Natural killer cell (primary cell): ENCODE results near the gene HDAC4. TPM values are rescaled to one million over a fixed set of nuclear protein-coding genes. Genes with fewer than 3 reads are reported as not detected.

ENCODE experiments used
- ATAC-seq, 3 donors: fragments of 150-1000 bp in 2 of 3; fragments of 200-7000 bp in 1 of 3; cut with Tn5 transposase; 1 replicate in 1 of 3; 2 replicates in 2 of 3; pipeline ENCODE4 v1.10.0; 2021; ENCODE audit warnings: mild to moderate bottlenecking in 2 of 3, moderate library complexity in 2 of 3
- DNase-seq, 2 donors: peaks; one replicate each; pipeline versions ENCODE4 v3.0.0 to v3.0.0-alpha.2; 2013 to 2021; ENCODE audit warnings: mixed read lengths in 1 of 2
- H3K27ac ChIP-seq: one replicate; pipeline ENCODE4 v1.5.1; 2013; ENCODE audit warnings: mild to moderate bottlenecking, low read length
- H3K27me3 ChIP-seq: one replicate; pipeline ENCODE4 v1.6.1; 2013; ENCODE audit warnings: low read length; ENCODE audit not compliant: control insufficient read depth, insufficient read depth
- H3K36me3 ChIP-seq: one replicate; pipeline ENCODE4 v1.6.1; 2013; ENCODE audit warnings: low read length; ENCODE audit not compliant: control insufficient read depth, insufficient read depth
- H3K4me1 ChIP-seq: one replicate; pipeline ENCODE4 v1.6.1; 2013; ENCODE audit warnings: low read length; ENCODE audit not compliant: control insufficient read depth, insufficient read depth
- H3K4me3 ChIP-seq: one replicate; pipeline ENCODE4 v1.5.1; 2013; ENCODE audit warnings: low read length
- H3K9me3 ChIP-seq: one replicate; pipeline ENCODE4 v1.6.1; 2013; ENCODE audit warnings: low read length; ENCODE audit not compliant: control insufficient read depth, insufficient read depth
- H3K27ac Mint-ChIP-seq, 2 donors: one replicate each; pipeline ENCODE4 v1.8.0; 2022; ENCODE audit warnings: mild to moderate bottlenecking in 2 of 2, mixed read lengths in 2 of 2, moderate library complexity in 1 of 2
- H3K27me3 Mint-ChIP-seq, 2 donors: one replicate each; pipeline ENCODE4 v1.8.0; 2022; ENCODE audit warnings: low read depth in 2 of 2, mixed read lengths in 2 of 2
- H3K36me3 Mint-ChIP-seq: one replicate; pipeline ENCODE4 v1.8.0; 2022; ENCODE audit warnings: mixed read lengths
- H3K4me1 Mint-ChIP-seq, 2 donors: one replicate each; pipeline ENCODE4 v1.8.0; 2022; ENCODE audit warnings: mixed read lengths in 2 of 2
- H3K4me3 Mint-ChIP-seq: one replicate; pipeline ENCODE4 v1.8.0; 2022; ENCODE audit warnings: mild to moderate bottlenecking, moderate library complexity, mixed read lengths
- H3K9me3 Mint-ChIP-seq, 2 donors: one replicate each; pipeline ENCODE4 v1.8.0; 2022; ENCODE audit warnings: mixed read lengths in 2 of 2
- WGBS: methylation state at CpG from one replicate; pipeline ENCODE4 v1.1.7; 2013; ENCODE audit warnings: missing lambda C conversion rate; ENCODE audit not compliant: insufficient coverage; 5-methylcytosine and 5-hydroxymethylcytosine counted together
- intact Hi-C: fragments of 100-400 bp; cut with micrococcal nuclease; formaldehyde crosslinking; loops from one replicate; pipeline ENCODE4 v1.14.2; 2022
- total RNA-seq, 4 donors: library from RNA; stranded (reverse); fragments of 120-200 nt in 1 of 4; gene quantifications; one replicate each; pipeline versions ENCODE4 v1.2.3 to v1.2.4, GENCODE V29; 2013 to 2022
- TF ChIP-seq, protein P1 (sequence below): fragments of 200-600 bp; IDR thresholded peaks from one replicate; pipeline ENCODE4 v1.8.0; 2022; ENCODE audit warnings: antibody characterized with exemption

HDAC4 gene
- total RNA-seq, 3 donors from 2014 or later (not counting 1 experiment from before 2014, with no cell fraction given) = 74.9 to 105 (median 100) TPM

DNA sequence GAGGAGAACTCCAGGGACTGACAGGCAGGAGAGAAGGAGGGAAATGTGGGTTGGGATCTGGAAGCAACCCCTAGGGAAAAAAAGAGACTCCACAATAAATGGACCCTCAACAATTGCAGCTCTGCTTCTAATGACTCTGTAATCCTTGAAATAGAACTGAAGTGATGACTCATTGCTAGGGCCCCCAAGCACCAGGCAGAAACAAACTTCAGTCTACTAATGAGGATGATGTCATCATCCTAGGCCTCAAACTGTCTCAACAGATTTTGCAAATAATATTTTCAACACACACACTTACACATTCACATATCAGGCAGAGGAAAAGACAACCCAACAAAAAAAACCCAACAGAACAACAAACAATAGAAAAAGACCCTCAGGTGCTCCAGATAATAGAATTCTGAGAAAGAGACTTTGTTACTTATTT lies 143.3 kb downstream of the HDAC4 start:
- Histone ChIP-seq H3K4me1 (peaks cover 47% of the 10 kb centered on the region), H3K4me3 (no peak overlapping the region), H3K27ac (no peak overlapping the region), H3K9me3 (peaks cover 4% of the 10 kb centered on the region), H3K36me3 (no peaks in the 10 kb centered on the region), H3K27me3 (no peaks in the 10 kb centered on the region)
- ATAC-seq = peak in 2 of 3 donors; percentile 45 to 68
- Mint-ChIP-seq H3K9me3 (peaks cover 0 to 4% of the 10 kb centered on the region in 2 donors), H3K27me3 (no peaks in the 10 kb centered on the region), H3K27ac (peak overlapping the region; percentile 87), H3K4me3 (peak overlapping the region; percentile 52), H3K36me3 (peaks cover 8% of the 10 kb centered on the region), H3K4me1 (peaks cover 76 to 81% of the 10 kb centered on the region in 2 donors)
- intact Hi-C loops = no loop called here
- TF ChIP-seq, protein P1, sequence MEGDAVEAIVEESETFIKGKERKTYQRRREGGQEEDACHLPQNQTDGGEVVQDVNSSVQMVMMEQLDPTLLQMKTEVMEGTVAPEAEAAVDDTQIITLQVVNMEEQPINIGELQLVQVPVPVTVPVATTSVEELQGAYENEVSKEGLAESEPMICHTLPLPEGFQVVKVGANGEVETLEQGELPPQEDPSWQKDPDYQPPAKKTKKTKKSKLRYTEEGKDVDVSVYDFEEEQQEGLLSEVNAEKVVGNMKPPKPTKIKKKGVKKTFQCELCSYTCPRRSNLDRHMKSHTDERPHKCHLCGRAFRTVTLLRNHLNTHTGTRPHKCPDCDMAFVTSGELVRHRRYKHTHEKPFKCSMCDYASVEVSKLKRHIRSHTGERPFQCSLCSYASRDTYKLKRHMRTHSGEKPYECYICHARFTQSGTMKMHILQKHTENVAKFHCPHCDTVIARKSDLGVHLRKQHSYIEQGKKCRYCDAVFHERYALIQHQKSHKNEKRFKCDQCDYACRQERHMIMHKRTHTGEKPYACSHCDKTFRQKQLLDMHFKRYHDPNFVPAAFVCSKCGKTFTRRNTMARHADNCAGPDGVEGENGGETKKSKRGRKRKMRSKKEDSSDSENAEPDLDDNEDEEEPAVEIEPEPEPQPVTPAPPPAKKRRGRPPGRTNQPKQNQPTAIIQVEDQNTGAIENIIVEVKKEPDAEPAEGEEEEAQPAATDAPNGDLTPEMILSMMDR = no peak
- no peak for DNase-seq

DNA sequence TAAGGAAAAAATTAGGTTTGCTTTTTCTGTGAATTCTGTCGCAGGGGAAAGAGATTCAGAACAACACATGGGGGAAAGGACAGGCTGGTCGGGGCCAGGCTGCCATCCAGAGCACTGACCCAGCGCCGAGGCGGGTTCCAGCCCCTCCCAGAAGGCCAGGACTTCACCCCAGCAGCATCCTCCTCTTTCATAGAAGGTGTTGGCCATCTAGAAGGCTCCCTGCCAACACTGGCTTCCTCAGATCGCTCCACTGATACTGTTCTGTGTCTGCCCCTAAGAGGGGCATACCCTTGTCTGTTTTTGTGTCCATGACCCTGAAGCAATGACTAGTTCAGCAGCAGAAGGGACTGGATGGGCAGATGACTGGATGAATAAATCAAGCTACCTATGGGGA lies 144.5 kb downstream of the HDAC4 start:
- Histone ChIP-seq H3K9me3 (peaks cover 4% of the 10 kb centered on the region), H3K27me3 (no peaks in the 10 kb centered on the region), H3K4me1 (peaks cover 46% of the 10 kb centered on the region), H3K27ac (no peak overlapping the region), H3K4me3 (no peak overlapping the region), H3K36me3 (no peaks in the 10 kb centered on the region)
- TF ChIP-seq, protein P1 = no peak
- DNase-seq (no peak), ATAC-seq (no peak)
- no peak overlapping the region for H3K4me3 Mint-ChIP-seq
- intact Hi-C loops = no loop called here
- peaks cover 8% of the 10 kb centered on the region for H3K36me3 Mint-ChIP-seq
- H3K4me1 Mint-ChIP-seq = peaks cover 76 to 84% of the 10 kb centered on the region in 2 donors
- whole genome bisulfite sequencing = 89% methylated on average over 6 of the region's 6 CpGs
- peak overlapping the region in 1 of 2 donors; percentile 87 for H3K27ac Mint-ChIP-seq
- H3K9me3 Mint-ChIP-seq = peaks cover 0 to 4% of the 10 kb centered on the region in 2 donors
- H3K27me3 Mint-ChIP-seq = no peaks in the 10 kb centered on the region

DNA sequence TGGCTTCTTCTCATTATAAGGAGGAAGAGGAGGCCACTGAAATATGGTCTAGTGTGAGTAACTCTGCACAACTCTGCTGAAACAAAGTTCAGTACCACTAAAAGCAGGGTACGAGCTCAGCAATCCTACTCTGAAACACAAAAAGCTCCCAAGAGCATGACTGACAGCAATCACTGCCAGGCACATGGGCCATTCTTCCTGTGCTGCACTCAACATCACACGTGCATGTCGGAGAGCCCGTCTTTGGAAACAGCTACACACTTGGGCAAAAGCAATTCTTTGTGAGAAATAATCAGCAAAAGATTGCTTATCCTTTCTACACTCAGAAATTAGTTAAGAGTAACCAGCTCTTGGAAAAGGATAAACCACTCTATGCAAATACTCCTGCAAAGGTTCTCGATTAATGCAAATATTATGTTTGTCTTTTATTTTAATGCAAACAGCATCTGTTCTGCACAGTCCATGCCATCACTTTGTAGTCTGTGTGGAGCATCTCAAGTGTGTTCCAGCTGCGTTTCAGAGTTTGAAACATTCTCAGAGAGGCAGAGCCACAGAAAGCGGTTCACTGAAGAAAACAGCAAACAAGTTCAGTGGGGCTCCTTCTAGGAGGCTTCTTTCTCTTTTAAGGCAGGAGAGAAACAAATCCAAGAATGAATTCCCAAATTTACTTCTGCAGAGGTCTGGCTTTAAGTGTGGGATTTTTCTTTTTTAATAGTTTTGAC lies 145.0 kb downstream of the HDAC4 start:
- Histone ChIP-seq H3K4me1 (peaks cover 40% of the 10 kb centered on the region), H3K27ac (no peak overlapping the region), H3K27me3 (no peaks in the 10 kb centered on the region), H3K36me3 (no peaks in the 10 kb centered on the region), H3K9me3 (peaks cover 4% of the 10 kb centered on the region), H3K4me3 (no peak overlapping the region)
- DNase-seq (no peak), ATAC-seq (no peak)
- TF ChIP-seq, protein P1 = no peak
- peaks cover 8% of the 10 kb centered on the region for H3K36me3 Mint-ChIP-seq
- H3K4me1 Mint-ChIP-seq = peaks cover 72 to 78% of the 10 kb centered on the region in 2 donors
- H3K27me3 Mint-ChIP-seq = no peaks in the 10 kb centered on the region
- 83% methylated on average over 7 of the region's 7 CpGs for WGBS
- intact Hi-C loops = no loop called here
- H3K4me3 Mint-ChIP-seq = no peak overlapping the region
- H3K27ac Mint-ChIP-seq = no peak overlapping the region
- H3K9me3 Mint-ChIP-seq = peaks cover 0 to 4% of the 10 kb centered on the region in 2 donors

GRCh38 chr2:239255218-239255617 lies 145.6 kb downstream of the HDAC4 start:
- intact Hi-C loops = no loop called here
- Mint-ChIP-seq H3K9me3 (peaks cover 0 to 4% of the 10 kb centered on the region in 2 donors), H3K36me3 (peaks cover 8% of the 10 kb centered on the region), H3K27ac (no peak overlapping the region), H3K4me3 (no peak overlapping the region), H3K27me3 (no peaks in the 10 kb centered on the region), H3K4me1 (peaks cover 66 to 73% of the 10 kb centered on the region in 2 donors)
- WGBS = 66% methylated on average over 3 of the region's 5 CpGs
- TF ChIP-seq, protein P1 = no peak
- Histone ChIP-seq H3K4me1 (peaks cover 34% of the 10 kb centered on the region), H3K9me3 (peaks cover 4% of the 10 kb centered on the region), H3K4me3 (no peak overlapping the region), H3K36me3 (no peaks in the 10 kb centered on the region), H3K27ac (no peak overlapping the region), H3K27me3 (no peaks in the 10 kb centered on the region)
- no peak for ATAC-seq
- no peak for DNase-seq
